HL-60/S4 treated with phorbol 12-myristate 13-acetate at 8.2 ng/mL for 4 days and 3 days (cell line): ENCODE measurements around the gene MACROD2.

Experiments
- in situ Hi-C: fragments of 300-500 bp; cut with MboI; formaldehyde crosslinking; loops from 2 replicates; pipeline ENCODE4 v1.15.0; 2022; ENCODE audit warnings: low sequenced_read_pairs

MACROD2 gene

DNA sequence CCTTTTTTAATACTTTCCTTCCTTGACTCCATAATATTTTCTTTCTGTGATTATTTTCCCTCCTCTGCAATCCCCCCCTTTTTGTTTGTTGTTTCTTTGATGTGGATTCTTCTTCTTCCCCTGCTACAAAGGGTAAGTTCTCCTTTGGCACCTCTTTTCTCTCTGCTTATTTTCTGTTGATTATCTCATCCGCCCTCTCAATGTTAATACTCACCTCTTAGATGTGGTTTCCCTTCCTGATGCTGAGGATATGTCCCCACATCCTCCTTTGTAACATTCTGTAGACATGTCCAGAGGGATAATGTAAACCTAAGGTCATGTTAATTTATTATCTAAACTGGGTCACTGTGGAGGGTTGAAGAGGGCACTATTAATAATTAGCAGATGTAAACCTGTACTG, 324.4 kb downstream of the MACROD2 start:
- in situ Hi-C loops, result no loop called here

DNA sequence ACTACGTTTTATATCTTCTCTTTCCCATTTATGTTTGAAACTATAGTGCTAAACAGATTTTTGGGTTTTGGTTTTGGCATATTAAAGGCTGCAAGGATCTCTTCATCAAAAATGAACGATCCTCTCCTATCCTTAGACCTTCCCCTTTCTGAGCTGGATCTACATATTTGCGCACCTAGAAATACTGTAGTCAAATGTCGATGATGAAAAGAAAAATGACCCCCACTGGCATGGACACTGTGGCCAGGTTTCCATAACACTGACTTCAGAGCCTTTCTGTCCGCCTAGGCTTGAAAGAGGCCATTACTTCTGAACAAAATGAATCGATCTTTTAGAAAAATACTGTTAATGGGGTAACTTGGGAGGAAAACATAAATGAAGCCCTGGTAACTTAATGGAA, 336.3 kb downstream of the MACROD2 start:
- in situ Hi-C loops, result no loop called here

DNA sequence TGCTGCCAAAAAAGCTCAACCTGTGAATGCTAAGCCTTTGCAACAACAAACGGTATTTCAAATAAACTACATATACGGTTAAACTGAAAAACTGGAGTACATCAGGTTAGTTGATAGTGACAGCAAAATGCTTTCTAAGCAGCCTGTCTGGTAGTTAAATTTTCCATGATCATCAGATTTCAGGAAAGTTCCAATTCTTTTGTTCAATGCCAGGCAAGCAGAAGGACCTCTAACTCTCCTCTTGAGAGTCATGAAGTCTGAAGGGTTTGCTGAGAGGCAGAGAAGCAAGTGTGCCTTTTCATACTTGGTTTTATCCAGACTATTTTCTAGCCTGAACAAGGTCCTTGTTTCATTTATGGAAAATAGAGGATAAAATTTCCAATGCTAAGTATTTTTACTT, 337.6 kb downstream of the MACROD2 start:
- in situ Hi-C loops, result no loop called here

DNA sequence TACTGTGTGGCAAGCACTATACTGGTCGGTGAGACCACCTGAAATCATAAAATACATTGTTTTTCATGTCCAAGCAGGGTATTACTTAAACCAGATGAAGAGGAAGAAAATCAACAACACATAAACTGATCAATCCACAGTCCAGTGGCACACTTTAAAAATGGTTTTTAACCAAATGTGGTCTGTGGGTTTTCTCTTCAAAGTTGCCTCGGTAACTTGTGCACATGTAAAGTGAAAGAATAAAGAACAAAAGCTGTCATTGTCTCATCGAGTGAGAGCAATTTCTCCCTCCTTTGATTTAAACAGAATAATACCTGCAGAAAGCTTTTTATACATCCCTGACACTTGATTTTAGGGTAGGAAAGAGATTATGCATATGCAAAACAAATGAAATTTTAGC, 338.4 kb downstream of the MACROD2 start:
- in situ Hi-C loops, result no loop called here

DNA sequence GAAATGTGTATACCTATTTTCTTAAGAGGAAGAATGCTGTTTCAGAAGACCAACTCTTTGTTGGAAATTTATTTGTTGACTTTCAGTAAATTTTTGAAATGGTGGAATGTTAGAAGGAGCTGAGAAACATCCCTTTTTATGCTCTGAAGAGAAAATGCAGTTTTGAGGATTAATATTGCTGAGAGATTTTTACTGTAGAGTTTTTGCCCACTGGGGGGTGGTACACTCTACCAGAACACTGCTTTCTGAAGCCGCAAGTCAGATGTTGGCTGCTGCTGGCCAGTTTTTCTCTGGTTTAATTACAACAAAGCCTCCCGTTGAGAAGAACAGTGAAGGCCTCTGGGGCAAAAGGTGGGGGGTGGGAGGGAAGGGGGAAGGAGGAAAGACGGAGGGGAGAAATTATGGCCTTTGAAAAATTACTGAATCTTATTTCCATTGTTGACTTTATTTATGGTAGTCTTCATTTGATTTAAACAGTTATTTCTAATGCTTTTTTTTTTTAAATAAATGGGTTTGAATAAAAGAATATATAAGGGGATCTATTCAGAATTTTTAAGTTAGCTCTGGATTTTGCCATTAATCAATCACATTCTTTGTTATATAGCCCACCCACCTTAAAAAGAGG, 339.1 kb downstream of the MACROD2 start:
- in situ Hi-C loops, result no loop called here

DNA sequence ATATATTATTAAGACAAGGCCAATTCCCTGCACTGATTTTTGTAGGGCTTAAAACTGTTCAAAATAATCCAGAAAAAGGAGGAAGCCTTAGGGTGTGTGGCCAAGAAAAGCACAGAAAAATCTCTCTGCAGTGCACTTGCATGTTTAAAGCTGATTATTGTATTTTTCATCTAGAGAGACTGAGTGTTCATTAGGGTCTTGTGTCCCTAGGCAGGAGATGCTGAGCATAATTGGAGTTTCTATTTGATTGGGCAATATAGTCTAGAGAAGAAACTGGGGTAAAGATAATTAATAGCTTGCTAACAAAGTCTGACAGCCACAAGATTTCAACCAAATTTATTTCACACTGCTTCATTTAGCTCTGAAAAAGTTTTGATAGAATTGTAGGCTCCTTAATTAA, 339.7 kb downstream of the MACROD2 start:
- in situ Hi-C loops, result no loop called here

DNA sequence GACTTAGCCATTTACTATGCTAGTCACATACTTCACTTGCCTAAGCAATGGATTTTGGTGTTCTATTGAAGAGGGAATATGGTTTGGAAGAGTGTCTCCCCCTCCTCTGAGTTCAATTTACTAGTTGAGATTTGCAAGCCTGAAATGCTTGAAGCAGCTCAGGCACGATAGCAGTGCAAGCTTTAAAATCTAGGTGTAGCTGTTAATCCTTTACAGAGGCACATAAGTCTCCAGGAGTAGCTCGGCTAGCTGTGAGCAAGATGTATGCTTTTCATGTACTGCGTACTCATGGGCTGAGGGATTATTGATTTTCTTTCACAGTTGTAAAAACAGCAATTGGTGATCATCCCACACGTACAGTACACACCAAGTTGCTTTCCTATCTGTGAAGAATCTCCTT, 341.4 kb downstream of the MACROD2 start:
- in situ Hi-C loops, result no loop called here

DNA sequence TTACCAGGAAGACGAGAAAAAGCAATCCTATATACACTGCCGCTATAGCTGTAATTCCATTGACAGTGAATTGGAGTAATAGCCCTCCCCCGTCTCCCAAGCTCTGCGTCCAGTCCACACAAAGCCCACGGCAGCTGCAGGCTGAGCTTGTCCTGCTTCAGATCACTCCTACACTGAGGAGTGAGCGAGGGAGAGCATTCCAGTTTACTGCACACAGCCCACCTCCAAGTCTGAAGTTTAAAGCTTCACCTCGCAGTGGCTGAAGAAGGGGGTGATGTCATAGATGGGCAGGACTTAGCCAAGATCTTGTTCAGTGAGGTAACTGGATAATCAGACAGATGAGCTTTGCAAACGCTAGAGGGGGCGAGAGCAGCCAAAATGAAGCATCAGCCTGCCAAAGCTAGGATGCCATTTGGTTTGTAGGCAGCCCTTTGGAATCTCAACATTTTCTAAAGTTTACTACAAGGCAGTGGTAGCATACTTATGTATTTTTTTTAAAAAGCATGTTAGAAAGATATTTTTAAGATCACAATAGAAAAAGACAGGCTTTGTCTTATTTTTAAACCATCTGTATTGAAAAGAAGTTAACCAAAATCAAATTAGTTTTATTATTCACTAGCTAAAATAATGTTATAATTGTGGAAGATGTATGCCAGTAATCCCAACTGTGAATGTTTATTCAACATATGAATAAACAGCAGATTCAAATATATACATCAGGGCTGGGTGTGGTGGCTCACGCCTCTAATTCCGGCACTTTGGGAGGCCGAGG, 342.3 kb downstream of the MACROD2 start, which contains the start of gene FLRT3:
TSS of gene FLRT3 (minus strand) at position 213 of the 772 bp plus-strand sequence. CDS start 10,106 bp downstream, outside the sequence.
- in situ Hi-C loops, result no loop called here

DNA sequence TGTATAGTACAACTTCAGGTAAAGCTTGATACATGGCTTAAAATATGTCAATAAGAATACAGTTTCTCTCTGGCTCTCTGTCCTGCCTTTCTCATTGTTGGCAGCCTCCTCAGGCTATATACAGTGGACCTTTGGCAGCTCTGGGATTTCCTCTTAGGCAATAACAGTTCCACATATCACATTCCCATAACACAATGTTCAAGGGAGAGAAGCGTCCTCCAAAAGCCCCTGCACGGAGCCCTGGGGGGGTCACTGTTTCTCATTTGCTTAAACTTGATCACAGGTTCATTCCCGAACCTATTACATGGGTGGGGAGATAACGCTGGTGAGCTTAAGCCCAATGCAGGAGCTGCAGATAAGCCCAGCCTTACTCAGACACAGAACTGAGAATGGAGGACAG, 346.5 kb downstream of the MACROD2 start:
- in situ Hi-C loops, result no loop called here

DNA sequence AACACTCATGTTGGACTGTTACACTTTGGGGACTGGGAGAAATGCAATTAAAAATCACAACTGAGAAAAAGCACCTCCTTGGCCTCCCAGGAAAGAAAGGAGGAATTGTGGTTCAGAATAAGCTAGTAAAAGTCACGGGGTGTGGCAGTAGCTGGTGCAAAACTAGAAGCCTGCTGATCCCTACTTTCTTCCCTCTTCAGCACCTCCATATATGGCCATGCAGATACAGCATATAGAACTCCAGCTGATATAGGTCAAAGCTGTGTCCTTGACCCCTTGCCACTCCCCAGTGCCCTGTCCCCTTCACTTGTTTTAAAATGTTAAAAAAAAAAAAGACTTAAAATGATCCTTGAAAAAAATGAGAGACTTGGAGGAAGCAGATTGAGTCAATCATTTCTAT, 347.6 kb downstream of the MACROD2 start:
- in situ Hi-C loops, result no loop called here

DNA sequence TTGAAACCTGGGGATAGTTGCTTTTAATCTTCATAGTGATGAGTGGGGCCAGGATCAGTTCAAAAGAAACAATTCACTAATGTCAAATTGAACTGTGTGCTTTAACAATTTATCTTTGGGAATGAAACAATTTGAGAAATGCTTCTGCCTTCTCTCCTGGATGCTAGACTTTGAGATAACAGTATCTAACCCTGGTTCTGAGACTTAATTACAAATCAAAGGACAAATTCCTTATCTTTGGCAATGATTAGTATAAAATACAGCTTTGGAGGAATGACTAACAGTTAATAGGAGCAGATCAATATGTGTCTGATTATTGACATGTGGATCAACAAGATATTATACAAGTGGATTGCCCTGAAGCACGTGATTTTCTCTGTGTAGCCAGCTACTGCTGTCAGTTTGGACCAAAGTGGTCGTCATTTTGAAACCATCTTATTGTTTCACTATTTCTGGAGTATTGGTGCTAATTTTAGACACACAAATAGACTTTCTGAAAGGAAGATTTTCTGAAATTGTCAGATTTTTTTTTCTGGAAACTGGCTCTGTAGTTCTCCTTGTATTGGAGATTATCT, 348.3 kb downstream of the MACROD2 start:
- in situ Hi-C loops, result no loop called here

DNA sequence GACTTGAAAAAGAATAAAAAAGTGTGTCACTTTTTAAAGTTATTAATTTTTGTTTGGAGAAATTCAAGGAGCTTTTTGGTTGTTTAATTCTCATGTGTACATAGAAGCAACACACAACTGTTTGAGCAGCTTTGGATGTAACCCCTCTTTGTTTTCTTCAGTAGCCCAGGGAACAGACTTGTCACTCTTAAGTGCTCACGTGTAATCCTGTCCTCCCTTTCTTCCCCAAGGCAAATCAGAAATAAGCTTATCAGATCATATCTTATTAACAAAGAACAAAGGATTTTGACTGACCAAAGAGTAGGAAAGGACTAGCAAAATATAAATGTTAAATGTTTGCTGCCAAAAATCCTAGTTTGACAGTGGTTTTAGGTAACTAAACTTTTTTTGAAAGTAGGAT, 349.4 kb downstream of the MACROD2 start:
- in situ Hi-C loops, result no loop called here

DNA sequence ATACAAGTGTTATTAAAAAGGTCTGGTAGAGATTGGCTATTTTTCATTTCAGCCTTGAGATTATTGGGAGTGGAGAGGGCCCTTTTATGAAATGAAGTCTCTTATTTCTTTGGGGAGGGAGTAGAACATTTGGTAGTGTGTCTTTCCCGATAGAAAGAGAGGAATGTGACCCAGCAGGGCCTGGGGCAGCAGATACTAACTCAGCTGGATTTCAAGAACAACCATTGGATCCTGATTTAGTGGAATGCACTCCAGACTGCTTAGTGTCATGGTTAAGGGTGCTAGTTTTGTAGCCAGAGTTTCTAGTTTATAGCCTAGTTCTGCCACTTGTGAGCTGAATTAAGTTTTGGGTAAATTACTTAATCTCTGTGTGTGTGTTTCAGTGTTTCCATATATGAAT, 360.5 kb downstream of the MACROD2 start:
- in situ Hi-C loops, result no loop called here

DNA sequence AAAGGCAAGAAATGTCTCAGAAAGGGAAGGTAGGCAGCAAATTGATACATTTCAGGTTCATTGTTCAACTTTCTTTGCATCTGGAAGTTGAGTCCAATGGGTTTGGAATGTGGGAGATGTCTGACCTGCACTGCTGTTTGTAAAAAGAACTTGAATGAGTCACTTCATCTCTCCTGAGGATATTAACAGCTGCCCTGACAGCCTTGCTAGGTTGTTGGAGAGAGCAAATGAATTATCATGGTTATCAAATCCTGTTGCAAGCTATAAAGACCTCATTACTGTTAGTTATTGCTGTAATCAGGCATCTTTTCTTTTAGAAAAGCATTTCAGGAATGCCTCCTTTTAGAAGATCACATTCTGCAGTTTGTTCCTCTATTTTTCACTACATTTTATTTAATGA, 365.1 kb downstream of the MACROD2 start:
- in situ Hi-C loops, result no loop called here

DNA sequence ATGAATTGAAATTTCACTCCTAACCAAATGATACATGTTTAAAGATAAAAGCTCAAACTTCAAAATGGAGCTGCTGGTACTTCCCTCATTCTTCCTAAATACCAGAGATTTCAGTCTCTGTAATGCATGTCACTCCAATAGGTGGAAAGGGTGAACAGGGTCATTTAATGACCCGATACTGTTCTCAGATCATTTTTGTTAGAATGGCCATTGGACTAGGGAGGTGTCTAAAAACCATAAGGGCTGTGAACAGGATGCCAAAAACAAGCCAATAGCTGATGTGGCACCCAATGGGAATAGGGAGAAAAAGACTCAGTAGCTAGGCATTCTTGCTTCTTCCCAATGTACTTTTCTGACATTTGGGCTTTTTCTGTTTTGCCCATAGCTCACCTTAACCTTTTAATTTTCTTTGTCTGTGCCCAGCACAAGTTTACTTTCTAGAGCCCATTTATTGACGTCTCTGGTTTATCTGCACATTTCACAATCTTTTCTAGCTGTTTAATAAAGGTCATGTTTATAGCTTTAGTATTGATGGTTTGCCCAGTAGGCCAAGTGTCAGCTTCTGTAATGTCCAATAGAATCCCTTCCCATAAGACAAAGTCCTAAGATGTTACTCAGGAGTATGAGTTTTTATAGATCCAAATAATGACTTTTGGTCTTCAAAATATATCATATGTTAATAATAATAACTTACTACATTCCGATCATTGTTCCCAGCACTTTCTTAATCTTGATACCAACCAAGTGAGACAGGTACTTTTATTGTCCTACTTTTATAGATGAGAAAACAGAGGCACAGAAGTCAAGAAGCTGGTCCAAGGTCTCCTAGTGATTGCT, 366.4 kb downstream of the MACROD2 start:
- in situ Hi-C loops, result no loop called here

DNA sequence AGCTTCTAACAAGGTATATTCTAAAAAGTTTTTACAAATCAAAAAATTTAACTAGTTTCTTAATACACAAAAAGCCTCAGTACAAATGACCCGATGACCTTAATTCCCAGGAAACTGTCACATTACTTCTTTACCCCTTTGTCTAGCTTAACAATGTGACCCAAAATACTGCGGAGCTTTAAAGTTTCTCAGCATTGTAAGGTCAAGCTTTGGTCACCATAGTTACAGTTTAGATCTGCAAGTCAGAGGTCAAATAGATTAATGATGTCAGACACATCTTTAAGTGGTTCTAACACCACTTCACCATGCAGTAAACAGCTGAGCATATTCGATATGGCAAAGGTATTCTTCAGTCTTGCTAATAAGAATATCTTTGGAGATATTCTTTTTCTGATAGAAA, 378.9 kb downstream of the MACROD2 start:
- in situ Hi-C loops, result no loop called here

DNA sequence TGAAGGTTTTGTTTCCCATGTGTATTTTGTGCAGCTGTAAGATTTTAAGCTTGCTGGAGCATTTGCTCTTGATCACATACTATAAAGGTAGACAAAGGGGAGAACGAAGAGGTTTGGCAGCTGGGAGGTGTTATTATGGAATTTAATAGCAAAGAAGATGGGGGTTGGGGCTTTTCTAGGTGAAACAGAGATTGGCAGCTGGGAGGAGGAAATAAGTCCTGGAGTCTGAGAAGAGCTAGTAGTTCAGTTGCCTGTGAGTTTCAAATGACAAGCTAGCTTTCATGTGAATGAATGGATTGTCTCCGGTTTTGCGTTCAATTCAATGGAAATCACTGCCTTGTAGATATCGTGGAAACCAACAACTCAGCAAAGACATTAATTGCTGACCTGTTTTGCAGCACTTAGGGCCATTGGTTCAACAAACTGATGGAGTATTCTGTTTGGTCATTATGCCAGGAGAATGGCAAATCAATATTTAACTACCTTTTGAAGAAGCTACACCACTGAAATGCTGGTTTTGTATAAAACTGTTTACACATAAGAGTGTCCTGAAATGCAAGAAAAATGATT, 380.2 kb downstream of the MACROD2 start:
- in situ Hi-C loops, result no loop called here

DNA sequence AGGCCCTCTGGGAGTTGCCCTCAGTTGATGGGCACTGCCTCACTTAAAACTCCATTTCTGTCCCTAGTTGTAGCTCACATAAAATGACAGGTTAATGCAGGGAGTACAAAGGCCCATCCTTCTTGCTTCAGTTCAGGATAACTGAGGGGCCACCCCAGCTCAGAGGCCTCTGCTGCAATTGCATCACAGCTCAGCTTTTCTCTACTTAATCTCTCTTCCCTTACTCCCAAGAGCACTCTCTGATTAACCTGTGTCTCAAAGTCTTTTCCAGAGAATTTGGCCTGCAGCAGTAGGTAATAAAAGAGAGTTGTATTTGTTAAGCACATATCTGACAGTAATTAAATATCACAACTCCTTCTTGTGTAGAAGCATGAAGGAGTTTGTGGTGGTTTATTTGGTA, 383.0 kb downstream of the MACROD2 start:
- in situ Hi-C loops, result no loop called here

DNA sequence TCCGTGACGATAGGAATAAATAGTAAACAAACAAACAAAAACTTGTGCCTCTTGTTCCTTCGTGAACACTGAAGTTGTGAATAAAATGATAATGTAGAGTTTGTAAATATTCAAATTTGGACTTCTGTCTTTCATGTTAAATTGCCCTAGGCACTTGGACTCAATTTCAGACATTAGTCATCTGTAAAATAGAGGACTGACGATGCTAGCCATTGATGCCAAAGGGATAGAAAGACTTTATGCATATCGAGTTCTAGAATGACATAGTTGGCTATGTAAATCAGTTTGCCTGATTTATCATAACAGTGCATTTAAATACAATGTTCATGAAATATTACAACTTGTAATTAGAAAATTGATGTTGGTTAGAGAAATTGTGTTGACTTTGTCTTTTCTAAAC, 388.0 kb downstream of the MACROD2 start:
- in situ Hi-C loops, result no loop called here

DNA sequence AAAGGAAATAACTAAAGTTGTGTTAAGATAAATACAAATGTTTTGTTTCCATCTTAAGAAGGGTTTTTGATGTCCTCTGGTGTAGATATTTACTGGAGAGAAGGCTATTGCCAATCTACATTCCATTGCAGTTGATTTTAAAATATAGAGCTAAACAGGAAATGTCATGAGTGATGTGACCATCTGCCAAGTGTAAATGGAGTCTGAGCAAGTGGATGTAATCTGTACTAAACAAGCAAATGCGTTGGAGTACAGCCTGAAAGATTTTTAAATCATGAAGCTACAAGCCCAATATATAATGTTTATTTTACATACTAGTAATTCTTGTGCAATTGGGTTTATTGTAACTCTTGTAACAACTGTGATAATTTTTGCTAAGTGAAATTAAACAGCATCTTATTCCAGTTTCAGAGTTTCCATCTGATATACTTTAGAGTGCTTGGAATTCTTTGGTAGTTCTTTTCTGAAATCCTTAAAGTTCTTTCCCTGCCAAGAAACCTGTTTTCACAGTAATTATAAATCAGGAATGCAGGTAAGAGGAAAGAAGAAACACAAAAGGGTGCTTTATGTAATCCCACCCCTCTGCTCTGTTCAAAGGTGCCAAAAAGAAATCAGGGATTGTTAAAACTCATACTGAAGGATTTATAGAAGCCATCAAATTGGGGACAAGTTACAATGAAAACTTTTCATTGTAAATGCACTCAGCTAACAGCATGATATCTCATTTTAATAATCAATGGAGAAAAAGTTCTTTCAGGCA, 389.3 kb downstream of the MACROD2 start:
- in situ Hi-C loops, result no loop called here
